ENCODE data around the gene EDIL3.

DNA sequence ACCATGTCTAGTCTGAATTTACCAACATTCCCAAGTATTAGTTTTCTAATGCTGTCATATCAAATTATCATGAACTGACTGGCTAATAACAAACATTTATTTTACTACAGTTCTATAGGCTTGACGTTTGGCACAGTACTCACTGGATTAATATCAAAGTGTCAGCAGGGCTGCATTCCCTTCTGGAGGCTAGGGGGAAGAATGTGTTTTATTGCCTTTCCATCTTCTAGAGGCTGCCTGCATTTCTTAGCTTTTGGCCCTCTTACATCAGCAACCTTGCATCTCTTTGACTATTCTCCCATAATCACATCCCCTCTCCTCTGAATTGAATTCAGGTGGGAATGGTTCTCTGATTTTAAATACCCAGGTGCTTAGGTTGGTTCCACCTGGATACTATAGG, 84.7 kb downstream of the EDIL3 start:
- TF ChIP-seq POLR2A (IDR thresholded peaks at IDR 0.05) = no peak
- TF ChIP-seq, protein P1, sequence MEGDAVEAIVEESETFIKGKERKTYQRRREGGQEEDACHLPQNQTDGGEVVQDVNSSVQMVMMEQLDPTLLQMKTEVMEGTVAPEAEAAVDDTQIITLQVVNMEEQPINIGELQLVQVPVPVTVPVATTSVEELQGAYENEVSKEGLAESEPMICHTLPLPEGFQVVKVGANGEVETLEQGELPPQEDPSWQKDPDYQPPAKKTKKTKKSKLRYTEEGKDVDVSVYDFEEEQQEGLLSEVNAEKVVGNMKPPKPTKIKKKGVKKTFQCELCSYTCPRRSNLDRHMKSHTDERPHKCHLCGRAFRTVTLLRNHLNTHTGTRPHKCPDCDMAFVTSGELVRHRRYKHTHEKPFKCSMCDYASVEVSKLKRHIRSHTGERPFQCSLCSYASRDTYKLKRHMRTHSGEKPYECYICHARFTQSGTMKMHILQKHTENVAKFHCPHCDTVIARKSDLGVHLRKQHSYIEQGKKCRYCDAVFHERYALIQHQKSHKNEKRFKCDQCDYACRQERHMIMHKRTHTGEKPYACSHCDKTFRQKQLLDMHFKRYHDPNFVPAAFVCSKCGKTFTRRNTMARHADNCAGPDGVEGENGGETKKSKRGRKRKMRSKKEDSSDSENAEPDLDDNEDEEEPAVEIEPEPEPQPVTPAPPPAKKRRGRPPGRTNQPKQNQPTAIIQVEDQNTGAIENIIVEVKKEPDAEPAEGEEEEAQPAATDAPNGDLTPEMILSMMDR (IDR thresholded peaks at IDR 0.05) = no peak

Data from tibial nerve (tissue), 3 donors.